Endometrium (tissue), 2 donors: ENCODE results near the gene FBXL14.

Experiments
- FAIRE-seq: peaks from 2 replicates; lab custom pipeline; 2012; peaks lifted over from hg19 to GRCh38; lab: Jason Lieb, UNC
- donor health status: control.
- donor health status: control.

Gene FBXL14

GRCh38 chr12:1594261-1595025 lies at the start of gene FBXL14:
Gene FBXL14 (minus strand): TSS chr12:1594581. CDS start chr12:1594066, 515 bp downstream.
- no peak for FAIRE-seq

- FAIRE-seq = no peak
Observed at GRCh38 chr12:1643905-1644533, 49.6 kb upstream of the FBXL14 start.

- no peak for FAIRE-seq
Observed at GRCh38 chr12:1643043-1643442, 48.7 kb upstream of the FBXL14 start.

GRCh38 chr12:1642513-1642912 lies 48.1 kb upstream of the FBXL14 start:
- no peak for FAIRE-seq

GRCh38 chr12:1640328-1641234 lies 46.2 kb upstream of the FBXL14 start:
- no peak for FAIRE-seq

- no peak for FAIRE-seq
Observed at GRCh38 chr12:1639538-1639937, 45.2 kb upstream of the FBXL14 start.

GRCh38 chr12:1638203-1638602 lies 43.8 kb upstream of the FBXL14 start:
- no peak for FAIRE-seq

GRCh38 chr12:1635301-1636095 lies 41.1 kb upstream of the FBXL14 start:
- no peak for FAIRE-seq

GRCh38 chr12:1634590-1635191 lies 40.3 kb upstream of the FBXL14 start:
- no peak for FAIRE-seq

- no peak for FAIRE-seq
Observed at GRCh38 chr12:1634149-1634548, 39.8 kb upstream of the FBXL14 start.

- FAIRE-seq = no peak
Observed at GRCh38 chr12:1633459-1633858, 39.1 kb upstream of the FBXL14 start.

- FAIRE-seq = no peak
Observed at GRCh38 chr12:1632702-1633101, 38.3 kb upstream of the FBXL14 start.

- no peak for FAIRE-seq
Observed at GRCh38 chr12:1630827-1631591, 36.6 kb upstream of the FBXL14 start.

GRCh38 chr12:1630133-1630826 lies 35.9 kb upstream of the FBXL14 start:
- FAIRE-seq = no peak

GRCh38 chr12:1629338-1630132 lies 35.2 kb upstream of the FBXL14 start:
- FAIRE-seq = no peak

GRCh38 chr12:1628666-1629337 lies 34.4 kb upstream of the FBXL14 start, which contains the start of gene WNT5B:
Gene WNT5B (plus strand): TSS chr12:1629231. CDS start chr12:1631355, 2,124 bp downstream.
- no peak for FAIRE-seq

GRCh38 chr12:1622406-1622805 lies 28.0 kb upstream of the FBXL14 start:
- FAIRE-seq = peak; percentile 77

GRCh38 chr12:1620092-1620491 lies 25.7 kb upstream of the FBXL14 start:
- FAIRE-seq = no peak

GRCh38 chr12:1619587-1619986 lies 25.2 kb upstream of the FBXL14 start:
- no peak for FAIRE-seq
